ENCODE data around the gene XRCC5.

Gene XRCC5

GRCh38 chr2:216151313-216152025 is 42.3 kb downstream of the XRCC5 start:
- peak; percentile 17 for DNase-seq (ENCODE audit: low read depth)
- no peak overlapping the region for H3K4me3 ChIP-seq (ENCODE audit: low read length)
- TF ChIP-seq CTCF (conservative IDR thresholded peaks at IDR 0.05; ENCODE audit: low read length): peak; percentile 37

GRCh38 chr2:216155954-216156353 is 46.8 kb downstream of the XRCC5 start:
- no peak for TF ChIP-seq CTCF (conservative IDR thresholded peaks at IDR 0.05; ENCODE audit: low read length)
- no peak overlapping the region for H3K4me3 ChIP-seq (ENCODE audit: low read length)
- no peak for DNase-seq (ENCODE audit: low read depth)

- TF ChIP-seq CTCF (conservative IDR thresholded peaks at IDR 0.05; ENCODE audit: low read length): no peak
- no peak overlapping the region for H3K4me3 ChIP-seq (ENCODE audit: low read length)
- no peak for DNase-seq (ENCODE audit: low read depth)
These were observed 47.7 kb downstream of the XRCC5 start for GRCh38 chr2:216156822-216157221.

- DNase-seq (ENCODE audit: low read depth): no peak
- TF ChIP-seq CTCF (conservative IDR thresholded peaks at IDR 0.05; ENCODE audit: low read length): no peak
- no peak overlapping the region for H3K4me3 ChIP-seq (ENCODE audit: low read length)
These were observed 50.0 kb downstream of the XRCC5 start for GRCh38 chr2:216159144-216159543.

GRCh38 chr2:216159646-216160045 is 50.5 kb downstream of the XRCC5 start:
- no peak for DNase-seq (ENCODE audit: low read depth)
- H3K4me3 ChIP-seq (ENCODE audit: low read length): no peak overlapping the region
- TF ChIP-seq CTCF (conservative IDR thresholded peaks at IDR 0.05; ENCODE audit: low read length): no peak

GRCh38 chr2:216160786-216161185 is 51.6 kb downstream of the XRCC5 start:
- DNase-seq (ENCODE audit: low read depth): no peak
- H3K4me3 ChIP-seq (ENCODE audit: low read length): no peak overlapping the region
- no peak for TF ChIP-seq CTCF (conservative IDR thresholded peaks at IDR 0.05; ENCODE audit: low read length)

GRCh38 chr2:216161967-216162366 is 52.8 kb downstream of the XRCC5 start:
- no peak overlapping the region for H3K4me3 ChIP-seq (ENCODE audit: low read length)
- no peak for TF ChIP-seq CTCF (conservative IDR thresholded peaks at IDR 0.05; ENCODE audit: low read length)
- no peak for DNase-seq (ENCODE audit: low read depth)

Data from AG10803 (cell line).